Activated CD8-positive, alpha-beta T cell treated with anti-CD3 and anti-CD28 coated beads, Interleukin-2, amount 10 ng/mL, durations not matched to agents 7 days and 5 days (primary cell): Measurements from ENCODE around the gene TSPAN33. TPM values are rescaled to one million over a fixed set of nuclear protein-coding genes. Genes with fewer than 3 reads are reported as not detected.

ENCODE experiments used
- ATAC-seq: fragments of 150-1000 bp; cut with Tn5 transposase; one replicate; pipeline ENCODE4 v1.10.0; 2021; ENCODE audit warnings: moderate library complexity
- CTCF ChIA-PET: fragments of 350-600 bp; sonication (Branson Sonifier 250); formaldehyde crosslinking; loops from one replicate; lab custom pipeline; 2021; ENCODE audit warnings: antibody characterized with exemption; lab: Charles Lee
- POLR2A ChIA-PET: fragments of 350-600 bp; sonication (Branson Sonifier 250); formaldehyde crosslinking; loops from one replicate; lab custom pipeline; 2021; ENCODE audit warnings: antibody characterized with exemption; lab: Charles Lee
- DNase-seq: peaks from one replicate; pipeline ENCODE4 v3.0.0-alpha.2; 2020
- H3K27ac Mint-ChIP-seq: one replicate; pipeline ENCODE4 v1.8.0; 2021; ENCODE audit warnings: mild to moderate bottlenecking, mixed read lengths
- H3K27me3 Mint-ChIP-seq: one replicate; pipeline ENCODE4 v1.8.0; 2021; ENCODE audit warnings: low read depth, mixed read lengths
- H3K36me3 Mint-ChIP-seq: one replicate; pipeline ENCODE4 v1.8.0; 2021; ENCODE audit warnings: low read depth, mixed read lengths
- H3K4me1 Mint-ChIP-seq: one replicate; pipeline ENCODE4 v1.8.0; 2021; ENCODE audit warnings: low read depth, mixed read lengths
- H3K4me3 Mint-ChIP-seq: one replicate; pipeline ENCODE4 v1.8.0; 2021; ENCODE audit warnings: mild to moderate bottlenecking, mixed read lengths
- H3K9me3 Mint-ChIP-seq: one replicate; pipeline ENCODE4 v1.8.0; 2022; ENCODE audit warnings: mixed read lengths; ENCODE audit not compliant: insufficient read depth
- total RNA-seq, 2 experiments: library from RNA; stranded (reverse); gene quantifications; one replicate each; pipeline ENCODE4 v1.2.3, GENCODE V29; 2021

The TSPAN33 gene
- total RNA-seq, 2 experiments from 2014 or later: 2.7 to 2.8 TPM

GRCh38 chr7:129199406-129199805 is 54.9 kb downstream of the TSPAN33 start:
- Mint-ChIP-seq H3K27ac (no peak overlapping the region), H3K9me3 (no peaks in the 10 kb centered on the region), H3K4me1 (no peaks in the 10 kb centered on the region), H3K36me3 (no peaks in the 10 kb centered on the region), H3K27me3 (peaks cover 7% of the 10 kb centered on the region), H3K4me3 (no peak overlapping the region)
- CTCF ChIA-PET: interaction anchor here (1.1 kb wide), 1 partner anchor 36 kb away, joined by 4 read pairs; no protein-coding TSS in a partner anchor
- ATAC-seq (no peak), DNase-seq (no peak)
- POLR2A ChIA-PET: no interaction called here

GRCh38 chr7:129202058-129202777 is 57.7 kb downstream of the TSPAN33 start:
- ATAC-seq (no peak), DNase-seq (no peak)
- POLR2A ChIA-PET: no interaction called here
- H3K4me3 Mint-ChIP-seq: no peak overlapping the region
- peaks cover 7% of the 10 kb centered on the region for H3K27me3 Mint-ChIP-seq
- H3K4me1 Mint-ChIP-seq: no peaks in the 10 kb centered on the region
- H3K36me3 Mint-ChIP-seq: no peaks in the 10 kb centered on the region
- no peak overlapping the region for H3K27ac Mint-ChIP-seq
- CTCF ChIA-PET: interaction anchor here (0.8 to 1.4 kb wide), 2 partner anchors 39 to 69 kb away, joined by 3 to 6 read pairs; no protein-coding TSS in a partner anchor
- H3K9me3 Mint-ChIP-seq: no peaks in the 10 kb centered on the region

- no peaks in the 10 kb centered on the region for H3K4me1 Mint-ChIP-seq
- no peaks in the 10 kb centered on the region for H3K9me3 Mint-ChIP-seq
- DNase-seq: no peak
- H3K27ac Mint-ChIP-seq: no peak overlapping the region
- H3K27me3 Mint-ChIP-seq: peaks cover 6% of the 10 kb centered on the region
- ATAC-seq: no peak
- H3K4me3 Mint-ChIP-seq: no peak overlapping the region
- CTCF ChIA-PET: interaction anchor here (0.8 to 1.9 kb wide), 3 partner anchors 16 to 68 kb away, joined by 3 to 9 read pairs (median 6); no protein-coding TSS in a partner anchor
- no peaks in the 10 kb centered on the region for H3K36me3 Mint-ChIP-seq
- POLR2A ChIA-PET: no interaction called here
These were observed 58.7 kb downstream of the TSPAN33 start for GRCh38 chr7:129203050-129203741.

GRCh38 chr7:129205126-129205818 is 60.8 kb downstream of the TSPAN33 start:
- Mint-ChIP-seq H3K36me3 (no peaks in the 10 kb centered on the region), H3K27ac (no peak overlapping the region), H3K9me3 (no peaks in the 10 kb centered on the region), H3K27me3 (peaks cover 7% of the 10 kb centered on the region), H3K4me3 (no peak overlapping the region), H3K4me1 (no peaks in the 10 kb centered on the region)
- ATAC-seq: no peak
- ChIA-PET POLR2A (interaction anchor here (0.7 kb wide), 1 partner anchor 51 kb away, joined by 3 read pairs; no protein-coding TSS in a partner anchor), CTCF (interaction anchor here (1.8 kb wide), 1 partner anchor 42 kb away, joined by 6 read pairs; no protein-coding TSS in a partner anchor)
- DNase-seq: no peak

- Mint-ChIP-seq H3K27me3 (peaks cover 9% of the 10 kb centered on the region), H3K4me1 (no peaks in the 10 kb centered on the region), H3K36me3 (no peaks in the 10 kb centered on the region), H3K9me3 (no peaks in the 10 kb centered on the region), H3K27ac (no peak overlapping the region), H3K4me3 (no peak overlapping the region)
- POLR2A ChIA-PET: no interaction called here
- CTCF ChIA-PET: interaction anchor here (4.0 to 8.9 kb wide), 2 partner anchors 12 to 44 kb away, joined by 24 to 81 read pairs; no protein-coding TSS in a partner anchor
- DNase-seq (no peak), ATAC-seq (no peak)
These were observed 61.7 kb downstream of the TSPAN33 start for GRCh38 chr7:129205987-129206785.

GRCh38 chr7:129208667-129209066 is 64.2 kb downstream of the TSPAN33 start:
- POLR2A ChIA-PET: no interaction called here
- Mint-ChIP-seq H3K9me3 (no peaks in the 10 kb centered on the region), H3K27me3 (peaks cover 5% of the 10 kb centered on the region), H3K4me3 (no peak overlapping the region), H3K36me3 (no peaks in the 10 kb centered on the region), H3K27ac (no peak overlapping the region), H3K4me1 (no peaks in the 10 kb centered on the region)
- CTCF ChIA-PET: interaction anchor here (1.4 to 8.9 kb wide), 5 partner anchors 9 to 117 kb away, joined by 4 to 81 read pairs (median 5); no protein-coding TSS in a partner anchor
- DNase-seq (no peak), ATAC-seq (no peak)

- ATAC-seq: no peak
- no peaks in the 10 kb centered on the region for H3K9me3 Mint-ChIP-seq
- H3K36me3 Mint-ChIP-seq: no peaks in the 10 kb centered on the region
- peaks cover 5% of the 10 kb centered on the region for H3K27me3 Mint-ChIP-seq
- POLR2A ChIA-PET: no interaction called here
- no peaks in the 10 kb centered on the region for H3K4me1 Mint-ChIP-seq
- CTCF ChIA-PET: interaction anchor here (0.7 to 8.9 kb wide), 9 partner anchors 9 to 120 kb away, joined by 3 to 81 read pairs (median 5); no protein-coding TSS in a partner anchor
- H3K27ac Mint-ChIP-seq: no peak overlapping the region
- no peak overlapping the region for H3K4me3 Mint-ChIP-seq
- no peak for DNase-seq
These were observed 64.8 kb downstream of the TSPAN33 start for GRCh38 chr7:129209067-129209926.

- no peaks in the 10 kb centered on the region for H3K9me3 Mint-ChIP-seq
- peak; percentile 88 for ATAC-seq
- peaks cover 5% of the 10 kb centered on the region for H3K27me3 Mint-ChIP-seq
- DNase-seq: peak; percentile 78
- no peak overlapping the region for H3K4me3 Mint-ChIP-seq
- no peak overlapping the region for H3K27ac Mint-ChIP-seq
- no peaks in the 10 kb centered on the region for H3K4me1 Mint-ChIP-seq
- ChIA-PET CTCF (interaction anchor here (0.7 to 8.9 kb wide), 14 partner anchors 10 to 121 kb away, joined by 3 to 81 read pairs (median 4); no protein-coding TSS in a partner anchor), POLR2A (interaction anchor here (1.6 kb wide), 1 partner anchor 47 kb away, joined by 3 read pairs; no protein-coding TSS in a partner anchor)
- H3K36me3 Mint-ChIP-seq: no peaks in the 10 kb centered on the region
These were observed 65.9 kb downstream of the TSPAN33 start for GRCh38 chr7:129210256-129210988.

- H3K36me3 Mint-ChIP-seq: no peaks in the 10 kb centered on the region
- H3K4me3 Mint-ChIP-seq: no peak overlapping the region
- no peaks in the 10 kb centered on the region for H3K4me1 Mint-ChIP-seq
- POLR2A ChIA-PET: interaction anchor here (1.6 kb wide), 1 partner anchor 47 kb away, joined by 3 read pairs; no protein-coding TSS in a partner anchor
- no peaks in the 10 kb centered on the region for H3K9me3 Mint-ChIP-seq
- CTCF ChIA-PET: interaction anchor here (0.8 to 8.9 kb wide), 11 partner anchors 10 to 87 kb away, joined by 3 to 81 read pairs (median 4); no protein-coding TSS in a partner anchor
- H3K27me3 Mint-ChIP-seq: peaks cover 5% of the 10 kb centered on the region
- ATAC-seq: no peak
- no peak for DNase-seq
- no peak overlapping the region for H3K27ac Mint-ChIP-seq
These were observed 66.4 kb downstream of the TSPAN33 start for GRCh38 chr7:129210989-129211312.

- ATAC-seq (no peak), DNase-seq (no peak)
- ChIA-PET POLR2A (no interaction called here), CTCF (interaction anchor here (3.2 to 8.9 kb wide), 2 partner anchors 50 to 59 kb away, joined by 10 to 81 read pairs; no protein-coding TSS in a partner anchor)
- Mint-ChIP-seq H3K4me3 (no peak overlapping the region), H3K4me1 (no peaks in the 10 kb centered on the region), H3K27ac (no peak overlapping the region), H3K36me3 (no peaks in the 10 kb centered on the region), H3K27me3 (peaks cover 5% of the 10 kb centered on the region), H3K9me3 (no peaks in the 10 kb centered on the region)
These were observed 67.6 kb downstream of the TSPAN33 start for GRCh38 chr7:129212126-129212525.
